GM10847 (cell line): ENCODE results near the gene L3MBTL2.

Source experiments
- POLR2A ChIP-seq: IDR thresholded peaks from 2 replicates; pipeline ENCODE4 v1.6.1; 2011; ENCODE audit not compliant: insufficient read length; ENCODE audit errors: extremely low read depth

The L3MBTL2 gene

DNA sequence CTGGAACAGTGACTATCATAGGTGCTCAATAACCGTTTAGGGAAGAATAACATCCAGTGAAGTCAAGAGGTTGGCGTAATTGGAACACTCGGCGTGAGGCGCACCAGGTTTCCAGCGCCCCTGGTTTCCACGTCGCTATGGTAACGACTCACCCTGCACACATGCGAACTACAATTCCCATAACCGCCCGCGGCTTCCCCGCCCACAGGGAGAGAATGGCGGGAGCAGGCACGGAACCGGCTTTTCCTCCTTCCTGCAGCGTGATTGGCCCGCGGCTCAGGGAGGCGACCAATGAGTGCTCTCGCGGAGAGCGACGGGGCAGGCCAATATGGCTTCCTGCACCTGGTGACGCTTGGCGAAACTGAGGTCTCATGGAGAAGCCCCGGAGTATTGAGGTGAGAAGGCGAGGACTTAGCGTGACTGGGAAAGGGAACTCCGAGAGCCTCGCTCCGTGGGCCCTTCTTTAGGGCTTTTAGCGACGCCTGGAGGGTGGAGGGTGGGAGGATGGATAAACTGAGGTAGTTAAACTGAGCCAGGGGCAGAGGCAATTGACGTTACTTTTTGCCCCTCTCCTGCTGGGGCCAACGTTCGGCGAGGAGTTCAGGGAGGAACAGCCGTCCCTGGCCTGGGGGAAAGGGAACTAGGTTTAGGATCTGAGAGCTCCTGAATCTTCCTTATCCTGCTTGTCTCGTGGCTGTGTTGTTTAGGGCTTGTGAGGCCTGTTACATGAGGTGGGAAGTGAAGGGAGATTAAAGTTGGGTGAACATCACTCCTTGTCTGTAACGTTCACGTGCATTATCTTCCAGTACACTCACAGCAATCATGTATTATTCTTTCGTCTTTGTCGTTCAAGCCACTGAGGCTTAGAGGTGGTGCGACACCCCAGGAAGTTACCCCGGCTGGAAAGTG lies at the start of gene L3MBTL2:
Gene L3MBTL2, plus strand, starts transcription at position 321 of the 909 bp plus-strand sequence. Its CDS starts 51 bp downstream, at position 372.
- TF ChIP-seq POLR2A, result peak; percentile 70

DNA sequence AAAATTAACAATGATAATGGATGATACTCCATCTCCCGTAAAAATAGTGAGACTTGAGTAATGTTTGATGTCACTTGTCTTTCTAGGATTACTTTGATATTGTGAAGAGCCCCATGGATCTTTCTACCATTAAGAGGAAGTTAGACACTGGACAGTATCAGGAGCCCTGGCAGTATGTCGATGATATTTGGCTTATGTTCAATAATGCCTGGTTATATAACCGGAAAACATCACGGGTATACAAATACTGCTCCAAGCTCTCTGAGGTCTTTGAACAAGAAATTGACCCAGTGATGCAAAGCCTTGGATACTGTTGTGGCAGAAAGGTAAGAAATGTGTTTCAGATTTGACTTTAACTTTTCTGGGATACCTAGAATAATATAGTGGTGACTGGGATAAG lies 48.0 kb upstream of the L3MBTL2 start:
- no peak for TF ChIP-seq POLR2A

DNA sequence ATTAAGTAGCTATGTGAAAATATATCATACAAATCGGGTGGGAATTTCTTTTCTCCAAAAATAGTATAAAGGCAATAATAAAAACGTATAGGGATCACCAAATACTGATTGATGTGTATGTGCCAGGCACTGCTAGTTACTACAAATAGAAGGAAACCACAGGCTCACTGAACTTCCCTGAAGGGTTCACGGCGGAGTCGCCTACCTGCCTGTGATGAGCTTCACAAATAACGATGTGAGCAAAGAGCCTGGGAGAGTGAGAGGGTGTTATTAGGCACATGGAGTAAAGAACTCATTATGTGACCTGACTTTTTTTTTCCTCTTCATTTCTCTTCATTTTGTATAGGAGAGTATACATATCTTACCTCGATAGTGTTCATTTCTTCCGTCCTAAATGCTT lies 36.0 kb upstream of the L3MBTL2 start:
- TF ChIP-seq POLR2A, result no peak

DNA sequence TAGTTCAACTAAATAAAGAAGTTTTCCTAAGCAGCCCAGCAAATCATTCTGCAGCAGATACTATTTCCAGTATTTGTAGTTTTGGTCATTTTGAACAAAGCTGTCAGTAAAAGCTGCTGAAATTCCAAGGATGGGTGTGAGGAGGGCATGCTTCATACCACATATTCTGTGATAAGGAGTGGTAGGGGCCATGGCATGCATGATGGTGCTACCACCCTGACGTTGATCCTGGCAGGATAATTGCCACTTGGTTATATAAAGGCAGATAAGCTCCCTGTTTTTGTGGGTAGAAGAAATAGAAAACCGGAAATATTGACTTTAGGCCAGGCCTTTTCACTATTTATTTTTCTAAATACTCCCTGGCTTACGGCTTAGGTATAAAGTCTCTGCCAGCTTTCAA lies 33.1 kb upstream of the L3MBTL2 start:
- TF ChIP-seq POLR2A, result no peak

DNA sequence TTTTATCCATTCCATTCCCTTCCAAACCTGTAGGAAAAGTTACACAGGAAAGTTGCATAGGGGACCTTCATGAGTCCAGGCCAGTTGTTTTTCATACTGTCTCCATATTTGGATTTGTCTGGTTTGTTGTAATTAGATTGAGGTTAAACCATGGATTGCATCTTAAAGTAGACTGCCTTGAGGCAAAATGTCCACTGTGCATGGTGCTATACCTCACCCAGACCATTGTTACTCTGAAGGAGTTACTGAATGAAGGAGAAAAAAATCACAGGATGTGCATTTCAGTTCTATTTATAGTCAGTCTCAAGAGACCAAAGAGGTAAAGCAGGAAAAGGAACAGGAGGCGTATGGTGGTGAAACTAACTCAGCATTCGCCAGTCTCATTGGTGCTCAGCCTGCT lies 29.6 kb upstream of the L3MBTL2 start:
- no peak for TF ChIP-seq POLR2A

DNA sequence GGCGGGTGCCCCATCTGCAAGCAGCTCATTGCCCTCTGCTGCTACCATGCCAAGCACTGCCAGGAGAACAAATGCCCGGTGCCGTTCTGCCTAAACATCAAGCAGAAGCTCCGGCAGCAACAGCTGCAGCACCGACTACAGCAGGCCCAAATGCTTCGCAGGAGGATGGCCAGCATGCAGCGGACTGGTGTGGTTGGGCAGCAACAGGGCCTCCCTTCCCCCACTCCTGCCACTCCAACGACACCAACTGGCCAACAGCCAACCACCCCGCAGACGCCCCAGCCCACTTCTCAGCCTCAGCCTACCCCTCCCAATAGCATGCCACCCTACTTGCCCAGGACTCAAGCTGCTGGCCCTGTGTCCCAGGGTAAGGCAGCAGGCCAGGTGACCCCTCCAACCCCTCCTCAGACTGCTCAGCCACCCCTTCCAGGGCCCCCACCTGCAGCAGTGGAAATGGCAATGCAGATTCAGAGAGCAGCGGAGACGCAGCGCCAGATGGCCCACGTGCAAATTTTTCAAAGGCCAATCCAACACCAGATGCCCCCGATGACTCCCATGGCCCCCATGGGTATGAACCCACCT lies 28.0 kb upstream of the L3MBTL2 start:
- no peak for TF ChIP-seq POLR2A

DNA sequence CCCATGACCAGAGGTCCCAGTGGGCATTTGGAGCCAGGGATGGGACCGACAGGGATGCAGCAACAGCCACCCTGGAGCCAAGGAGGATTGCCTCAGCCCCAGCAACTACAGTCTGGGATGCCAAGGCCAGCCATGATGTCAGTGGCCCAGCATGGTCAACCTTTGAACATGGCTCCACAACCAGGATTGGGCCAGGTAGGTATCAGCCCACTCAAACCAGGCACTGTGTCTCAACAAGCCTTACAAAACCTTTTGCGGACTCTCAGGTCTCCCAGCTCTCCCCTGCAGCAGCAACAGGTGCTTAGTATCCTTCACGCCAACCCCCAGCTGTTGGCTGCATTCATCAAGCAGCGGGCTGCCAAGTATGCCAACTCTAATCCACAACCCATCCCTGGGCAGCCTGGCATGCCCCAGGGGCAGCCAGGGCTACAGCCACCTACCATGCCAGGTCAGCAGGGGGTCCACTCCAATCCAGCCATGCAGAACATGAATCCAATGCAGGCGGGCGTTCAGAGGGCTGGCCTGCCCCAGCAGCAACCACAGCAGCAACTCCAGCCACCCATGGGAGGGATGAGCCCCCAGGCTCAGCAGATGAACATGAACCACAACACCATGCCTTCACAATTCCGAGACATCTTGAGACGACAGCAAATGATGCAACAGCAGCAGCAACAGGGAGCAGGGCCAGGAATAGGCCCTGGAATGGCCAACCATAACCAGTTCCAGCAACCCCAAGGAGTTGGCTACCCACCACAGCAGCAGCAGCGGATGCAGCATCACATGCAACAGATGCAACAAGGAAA lies 27.3 kb upstream of the L3MBTL2 start:
- no peak for TF ChIP-seq POLR2A

DNA sequence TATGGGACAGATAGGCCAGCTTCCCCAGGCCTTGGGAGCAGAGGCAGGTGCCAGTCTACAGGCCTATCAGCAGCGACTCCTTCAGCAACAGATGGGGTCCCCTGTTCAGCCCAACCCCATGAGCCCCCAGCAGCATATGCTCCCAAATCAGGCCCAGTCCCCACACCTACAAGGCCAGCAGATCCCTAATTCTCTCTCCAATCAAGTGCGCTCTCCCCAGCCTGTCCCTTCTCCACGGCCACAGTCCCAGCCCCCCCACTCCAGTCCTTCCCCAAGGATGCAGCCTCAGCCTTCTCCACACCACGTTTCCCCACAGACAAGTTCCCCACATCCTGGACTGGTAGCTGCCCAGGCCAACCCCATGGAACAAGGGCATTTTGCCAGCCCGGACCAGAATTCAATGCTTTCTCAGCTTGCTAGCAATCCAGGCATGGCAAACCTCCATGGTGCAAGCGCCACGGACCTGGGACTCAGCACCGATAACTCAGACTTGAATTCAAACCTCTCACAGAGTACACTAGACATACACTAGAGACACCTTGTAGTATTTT lies 26.6 kb upstream of the L3MBTL2 start:
- no peak for TF ChIP-seq POLR2A

DNA sequence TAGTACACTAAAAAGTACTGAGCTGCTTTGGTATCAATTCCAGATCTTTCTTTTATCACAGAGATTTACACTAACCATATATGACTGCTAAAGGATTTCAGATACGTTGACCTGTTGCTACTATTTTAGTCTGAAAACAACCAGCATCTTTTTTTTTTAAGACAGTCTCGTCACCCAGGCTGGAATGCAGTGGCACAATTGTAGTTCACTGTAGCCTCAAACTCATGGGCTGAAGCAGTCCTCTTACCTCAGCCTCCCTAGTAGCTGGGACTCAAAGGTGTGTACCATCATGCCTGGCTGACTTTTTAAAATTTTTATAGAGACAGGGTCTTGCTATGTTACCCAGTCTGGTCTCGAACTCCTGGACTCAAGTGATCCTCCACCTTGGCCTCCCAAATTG lies 24.2 kb upstream of the L3MBTL2 start:
- no peak for TF ChIP-seq POLR2A

DNA sequence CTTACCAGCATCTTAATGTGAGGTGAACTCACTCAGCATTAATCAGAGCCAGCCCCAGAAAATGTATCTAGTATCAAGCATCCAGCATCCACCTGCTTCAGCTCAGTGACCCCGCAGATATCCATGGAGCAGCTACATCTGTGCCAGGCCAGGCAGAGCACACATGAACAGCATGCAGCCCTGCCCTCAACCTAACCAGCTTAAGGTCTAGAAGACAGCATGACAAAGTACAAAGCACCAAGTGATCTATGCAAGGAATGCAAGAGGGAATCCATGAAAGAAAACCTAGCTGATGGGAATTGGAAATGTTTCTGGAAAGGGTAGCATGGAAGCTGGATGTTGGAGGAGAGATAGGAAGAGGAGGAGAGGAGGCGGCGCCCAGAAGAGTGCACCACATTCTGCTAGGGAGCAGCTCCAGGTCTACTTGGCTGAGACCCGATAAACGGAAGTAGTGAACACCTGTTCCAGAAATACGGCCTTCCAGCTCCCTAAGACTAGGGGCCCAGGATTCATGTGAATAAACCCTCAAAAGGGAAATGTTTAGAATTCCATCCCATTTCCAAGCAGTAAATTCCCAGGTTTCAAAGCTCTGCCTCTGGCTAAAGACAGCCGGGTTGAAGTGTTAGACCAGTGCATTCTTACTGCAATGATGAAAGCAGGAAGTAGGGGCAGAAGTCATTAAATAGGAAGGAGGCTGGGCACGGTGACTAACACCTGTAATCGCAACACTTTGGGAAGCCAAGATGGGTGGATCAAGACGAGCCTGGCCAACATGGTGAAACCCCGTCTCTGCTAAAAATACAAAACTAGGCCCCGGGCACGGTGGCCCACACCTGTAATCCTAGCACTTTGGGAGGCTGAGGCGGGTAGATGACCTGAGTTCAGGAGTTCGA lies 23.5 kb upstream of the L3MBTL2 start:
- no peak for TF ChIP-seq POLR2A

DNA sequence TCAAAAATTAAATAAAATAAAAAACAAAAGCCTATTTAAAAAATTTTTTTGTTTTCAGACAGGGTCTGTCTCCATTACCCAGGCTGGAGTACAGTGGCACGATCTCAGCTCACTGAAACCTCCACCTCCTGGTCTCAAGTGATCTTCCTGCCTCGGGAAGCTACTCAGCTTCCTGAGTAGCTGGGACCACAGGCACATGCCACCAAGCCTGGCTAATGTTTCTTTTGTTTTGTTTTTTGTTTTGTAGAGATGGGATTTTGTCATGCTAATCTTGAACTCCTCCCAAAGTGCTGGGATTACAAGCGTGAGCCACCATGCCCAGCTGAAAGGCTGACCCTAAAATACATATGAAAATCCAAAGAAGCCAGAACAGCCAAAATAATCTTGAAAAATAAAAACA lies 20.4 kb upstream of the L3MBTL2 start:
- no peak for TF ChIP-seq POLR2A

DNA sequence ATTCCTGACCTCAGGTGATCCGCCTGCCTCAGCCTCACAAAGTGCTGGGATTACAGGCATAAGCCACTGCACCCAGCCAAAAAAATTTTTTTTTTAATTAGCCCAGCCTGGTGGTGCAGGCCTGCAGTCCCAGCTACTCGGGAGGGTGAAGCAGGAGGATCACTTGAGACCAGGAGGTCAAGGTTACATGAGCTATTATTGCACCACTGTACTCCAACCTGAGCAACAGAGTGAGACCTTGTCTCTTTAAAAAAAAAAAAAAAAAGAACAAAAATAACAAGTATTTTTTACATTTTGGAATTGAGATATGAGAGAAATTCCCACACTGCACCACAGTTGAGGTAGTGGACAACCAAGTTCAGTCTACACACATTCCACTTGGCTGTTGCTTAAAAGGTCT lies 13.6 kb upstream of the L3MBTL2 start:
- no peak for TF ChIP-seq POLR2A

DNA sequence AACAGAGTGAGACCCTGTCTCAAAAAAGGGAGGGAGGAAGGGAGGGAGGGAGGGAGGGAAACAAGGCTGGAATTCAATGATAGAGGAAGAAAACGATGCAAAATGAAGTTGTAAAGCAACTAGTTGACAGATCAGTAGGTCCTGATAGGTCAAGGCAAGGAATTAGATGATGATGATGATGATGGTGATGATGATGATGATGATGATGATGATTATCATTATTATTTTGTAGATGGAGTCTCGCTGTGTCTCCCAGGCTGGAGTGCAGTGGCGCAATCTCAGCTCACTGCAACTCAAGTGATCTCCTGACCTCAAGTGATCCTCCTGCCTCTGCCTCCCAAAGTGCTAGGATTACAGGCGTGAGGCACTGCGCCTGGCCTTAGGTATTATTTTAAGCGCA lies 11.3 kb upstream of the L3MBTL2 start:
- TF ChIP-seq POLR2A, result no peak

DNA sequence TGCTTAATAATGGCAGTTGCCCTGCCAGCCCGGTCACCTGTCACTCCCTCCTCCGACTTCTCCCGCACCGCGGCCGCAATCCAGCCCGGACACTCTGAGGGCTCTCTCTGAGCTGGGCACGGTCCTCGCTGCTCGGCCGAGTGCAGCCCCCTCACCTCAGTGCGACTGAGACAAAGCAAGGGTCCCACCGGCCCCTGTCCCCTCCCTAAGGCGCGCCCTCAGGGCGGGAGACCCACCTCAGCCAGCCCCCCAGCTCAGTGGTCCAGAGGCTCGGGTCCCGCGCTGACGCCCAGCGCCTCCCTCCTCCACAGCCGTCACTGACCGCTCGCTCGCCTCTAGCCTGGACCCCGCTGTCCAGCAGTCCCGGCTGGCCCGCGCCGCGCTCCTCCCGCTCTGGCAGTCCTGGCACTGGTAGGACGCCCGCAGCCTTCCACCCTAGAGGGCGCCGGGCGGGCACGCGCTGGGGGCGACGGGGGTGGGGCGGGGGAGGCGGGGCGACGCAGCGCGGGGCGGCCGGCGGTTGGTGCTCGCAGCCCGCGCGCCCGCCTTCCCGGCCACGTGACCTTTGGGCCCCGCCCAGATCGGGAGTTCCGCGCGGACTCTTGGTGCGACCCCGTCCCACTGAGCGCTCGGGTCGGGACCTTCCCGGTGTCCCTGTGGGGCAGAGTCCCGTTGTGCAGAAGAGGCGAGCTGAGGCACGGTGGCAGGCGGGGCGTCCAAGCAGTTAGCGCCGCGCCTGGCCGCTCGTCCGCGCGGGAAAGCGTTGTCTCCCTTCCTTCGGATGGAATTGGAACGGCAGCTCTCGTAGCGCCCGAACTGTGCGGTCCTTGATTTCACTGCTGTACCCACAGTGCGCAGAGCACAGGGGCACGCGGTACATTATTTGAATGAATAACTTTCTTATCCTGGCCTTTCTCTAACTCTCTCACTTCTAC lies 7.8 kb upstream of the L3MBTL2 start:
- TF ChIP-seq POLR2A, result no peak

DNA sequence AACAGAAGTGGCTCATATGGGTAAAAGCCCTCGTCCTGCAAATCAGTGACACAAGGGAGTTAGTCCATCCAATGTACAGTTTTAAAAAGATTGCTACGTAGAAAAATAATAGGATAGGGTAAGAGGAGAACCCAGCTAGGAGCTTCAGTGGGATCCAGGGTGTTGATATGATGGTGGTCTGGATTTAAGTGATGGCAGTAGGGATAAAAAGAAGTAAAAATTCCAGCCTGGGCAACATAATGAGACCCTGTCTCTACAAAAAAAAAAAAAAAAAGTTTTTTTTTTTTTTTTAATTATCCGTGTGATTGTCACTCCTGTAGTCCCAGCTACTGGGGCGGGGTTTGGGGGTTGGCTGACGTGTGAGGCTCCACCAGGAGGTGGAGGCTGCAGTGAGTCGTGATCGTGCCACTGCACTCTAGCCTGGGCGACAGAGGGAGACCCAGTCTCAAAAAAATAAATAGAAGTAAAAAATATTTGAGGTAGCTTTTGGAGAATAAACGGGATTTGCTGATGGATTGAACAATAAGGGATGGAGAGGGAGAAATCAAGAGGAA lies 7.0 kb upstream of the L3MBTL2 start:
- TF ChIP-seq POLR2A, result no peak
